Fibroblast of the aortic adventitia (primary cell): ENCODE results near the gene ASCC3. TPM values are rescaled to one million over a fixed set of nuclear protein-coding genes. Genes with fewer than 3 reads are reported as not detected.

Experiments used
- DNase-seq: peaks from one replicate; pipeline ENCODE4 v3.0.0-alpha.2; 2010; ENCODE audit warnings: low read depth
- H3K4me3 ChIP-seq: 2 replicates; pipeline ENCODE4 v1.5.1; 2011; ENCODE audit warnings: low read depth, mild to moderate bottlenecking, control low read depth, low read length, moderate library complexity
- total RNA-seq: library from RNA; depleted of rRNA; stranded (reverse); fragments of >200 nt; gene quantifications from 2 replicates; pipeline ENCODE4 v1.2.3, GENCODE V29; 2012; ENCODE audit warnings: low replicate concordance
- TF ChIP-seq, protein P1 (sequence below): IDR thresholded peaks from 2 replicates; pipeline ENCODE4 v1.5.1; 2011; ENCODE audit warnings: mild to moderate bottlenecking, low read length, control low read depth, inconsistent platforms; ENCODE audit not compliant: insufficient read depth

ASCC3 gene
- total RNA-seq, 1 donor, result 87.5 TPM

DNA sequence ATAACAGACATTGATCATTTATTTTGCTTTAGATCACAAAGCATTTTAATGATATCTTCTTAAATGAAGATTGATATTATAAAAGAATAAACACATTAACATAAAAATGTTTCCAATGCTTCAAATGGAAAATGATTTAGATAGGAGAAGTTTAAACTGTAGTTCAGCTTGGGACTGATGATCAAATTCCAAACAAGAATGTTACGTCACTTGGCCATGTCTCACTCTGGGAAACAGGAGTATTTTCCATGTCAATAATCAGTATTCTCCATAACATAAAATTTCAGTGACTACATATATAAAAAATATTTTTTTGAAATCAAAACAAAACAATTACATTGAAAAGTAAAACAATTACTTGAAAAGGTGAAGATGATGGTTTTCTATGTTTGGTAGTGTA is 363.5 kb downstream of the ASCC3 start:
- TF ChIP-seq, protein P1, sequence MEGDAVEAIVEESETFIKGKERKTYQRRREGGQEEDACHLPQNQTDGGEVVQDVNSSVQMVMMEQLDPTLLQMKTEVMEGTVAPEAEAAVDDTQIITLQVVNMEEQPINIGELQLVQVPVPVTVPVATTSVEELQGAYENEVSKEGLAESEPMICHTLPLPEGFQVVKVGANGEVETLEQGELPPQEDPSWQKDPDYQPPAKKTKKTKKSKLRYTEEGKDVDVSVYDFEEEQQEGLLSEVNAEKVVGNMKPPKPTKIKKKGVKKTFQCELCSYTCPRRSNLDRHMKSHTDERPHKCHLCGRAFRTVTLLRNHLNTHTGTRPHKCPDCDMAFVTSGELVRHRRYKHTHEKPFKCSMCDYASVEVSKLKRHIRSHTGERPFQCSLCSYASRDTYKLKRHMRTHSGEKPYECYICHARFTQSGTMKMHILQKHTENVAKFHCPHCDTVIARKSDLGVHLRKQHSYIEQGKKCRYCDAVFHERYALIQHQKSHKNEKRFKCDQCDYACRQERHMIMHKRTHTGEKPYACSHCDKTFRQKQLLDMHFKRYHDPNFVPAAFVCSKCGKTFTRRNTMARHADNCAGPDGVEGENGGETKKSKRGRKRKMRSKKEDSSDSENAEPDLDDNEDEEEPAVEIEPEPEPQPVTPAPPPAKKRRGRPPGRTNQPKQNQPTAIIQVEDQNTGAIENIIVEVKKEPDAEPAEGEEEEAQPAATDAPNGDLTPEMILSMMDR, result no peak
- DNase-seq, result no peak
- no peak overlapping the region for H3K4me3 ChIP-seq

DNA sequence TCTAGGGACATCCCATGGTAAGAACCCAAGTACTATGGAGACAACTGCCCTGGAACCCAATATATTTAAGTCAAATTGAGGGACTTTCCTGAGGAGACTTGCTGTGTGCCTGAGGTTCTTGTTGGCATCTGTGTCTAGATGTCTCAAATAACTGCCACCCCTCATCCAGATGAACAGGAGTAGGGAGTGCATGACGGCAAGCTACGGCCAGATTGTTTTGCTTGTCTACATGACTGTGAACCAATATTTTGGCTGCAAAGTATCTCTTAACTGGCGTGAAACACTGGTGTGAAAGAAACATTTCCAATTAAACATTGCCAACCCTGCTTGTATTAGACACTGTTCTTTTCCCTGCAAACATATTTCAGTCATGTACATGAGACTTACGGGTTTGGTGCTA is 364.0 kb downstream of the ASCC3 start:
- no peak for DNase-seq
- TF ChIP-seq, protein P1, result no peak
- H3K4me3 ChIP-seq, result no peak overlapping the region

DNA sequence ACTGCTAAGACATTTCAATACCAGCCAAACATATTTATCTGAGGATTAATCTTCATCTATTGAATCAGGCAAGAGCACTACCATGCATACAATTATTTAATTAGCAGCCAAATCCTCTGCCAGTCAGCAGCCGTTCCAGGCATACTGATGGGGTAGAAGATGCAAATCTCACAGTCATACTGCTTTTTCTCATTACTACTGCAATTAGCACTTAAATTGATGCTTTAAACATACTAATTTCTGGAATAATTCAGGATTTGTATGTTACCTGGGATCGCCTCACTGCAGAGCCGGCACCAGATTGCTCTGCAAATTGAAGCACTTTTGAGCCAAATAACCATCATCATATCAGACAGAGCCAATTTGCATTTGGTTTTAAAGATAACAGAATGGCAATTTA is 366.5 kb downstream of the ASCC3 start:
- H3K4me3 ChIP-seq, result no peak overlapping the region
- DNase-seq, result no peak
- TF ChIP-seq, protein P1, result no peak

DNA sequence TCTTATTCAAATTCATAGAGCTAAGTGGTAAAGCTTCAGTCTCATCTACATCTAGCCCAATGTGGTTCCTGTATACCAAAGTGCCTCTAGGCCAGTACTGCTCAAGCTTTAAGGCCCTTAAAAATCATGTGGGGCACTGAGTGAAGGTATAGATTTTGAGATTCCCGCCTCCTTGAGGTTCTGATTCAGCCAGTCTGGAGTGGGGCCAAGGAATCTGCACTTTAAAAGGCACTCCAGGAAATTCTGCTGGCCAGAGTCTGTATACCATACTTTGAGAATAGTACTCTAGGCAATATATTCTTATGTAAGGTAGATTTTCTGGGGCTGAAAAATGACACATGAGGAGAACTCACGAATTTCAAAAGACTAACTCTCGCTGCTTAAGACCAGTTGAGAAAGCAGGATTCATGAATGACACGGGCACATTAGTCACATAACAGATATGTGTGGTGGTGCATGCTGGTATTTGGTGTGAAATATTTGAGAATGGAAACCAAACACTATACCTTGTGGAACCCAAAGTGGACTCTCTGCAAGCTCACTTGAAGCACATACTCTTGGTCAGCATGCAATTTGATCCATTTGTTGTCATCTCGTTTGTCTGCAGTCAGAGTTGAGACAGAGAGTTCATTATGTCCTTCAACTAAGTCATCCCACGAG is 368.8 kb downstream of the ASCC3 start:
- no peak overlapping the region for H3K4me3 ChIP-seq
- TF ChIP-seq, protein P1, result no peak
- peak; percentile 23 for DNase-seq

DNA sequence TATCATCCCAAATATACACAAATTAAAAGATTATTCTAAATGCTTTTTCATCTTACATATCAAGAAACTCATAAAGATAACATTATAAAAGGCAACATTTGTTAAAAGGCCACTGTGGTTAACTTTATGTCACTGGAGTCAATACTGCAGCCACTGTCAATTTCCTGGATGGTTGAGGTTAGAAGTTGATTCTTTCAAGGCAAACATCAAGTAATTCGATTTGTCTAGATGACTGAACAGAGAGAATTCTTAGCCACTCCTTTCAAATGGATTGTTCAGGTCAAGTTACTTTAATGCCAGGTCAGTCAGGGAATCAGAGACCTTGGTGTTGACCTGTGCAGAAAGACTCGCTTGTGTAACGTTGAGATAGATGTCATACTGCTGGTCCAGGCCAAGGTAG is 372.0 kb downstream of the ASCC3 start:
- TF ChIP-seq, protein P1, result no peak
- DNase-seq, result no peak

DNA sequence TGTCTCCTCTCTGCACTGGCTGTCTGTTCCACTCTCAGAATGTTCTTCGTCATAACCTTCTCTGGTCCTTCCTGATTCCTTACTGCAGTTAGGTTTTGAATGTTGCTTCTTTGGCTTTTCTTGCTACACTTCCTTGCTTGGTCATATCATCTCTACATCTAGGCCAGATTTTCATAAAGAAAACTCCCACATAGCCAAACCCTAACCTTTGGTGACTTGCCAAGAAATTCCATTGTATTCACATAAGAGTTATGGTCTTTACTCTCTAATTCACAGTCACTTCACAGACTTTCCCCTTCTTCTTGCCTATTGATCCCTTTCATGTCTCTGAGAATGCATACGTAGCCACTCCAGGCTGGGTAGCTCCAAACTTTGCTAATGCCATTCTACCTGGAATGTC is 374.5 kb downstream of the ASCC3 start:
- TF ChIP-seq, protein P1, result no peak
- peak; percentile 68 for DNase-seq

More for the DNA sequence above, 372.0 kb downstream of the ASCC3 start:
- no peak overlapping the region for H3K4me3 ChIP-seq

More for the DNA sequence above, 374.5 kb downstream of the ASCC3 start:
- no peak overlapping the region for H3K4me3 ChIP-seq
